GM19025 (cell line): ENCODE measurements around the gene CNTN5.

Experiments used
- ATAC-seq: cut with Tn5 transposase; IDR thresholded peaks from one replicate; pipeline ENCODE4 v1.9.1; 2021; ENCODE audit warnings: mild to moderate bottlenecking, low read depth, moderate library complexity; ENCODE audit not compliant: unreplicated experiment

CNTN5 gene

GRCh38 chr11:99370549-99371216 is 349.9 kb downstream of the CNTN5 start:
- ATAC-seq, result no peak

- ATAC-seq, result no peak
Observed at GRCh38 chr11:99371257-99371656, 350.5 kb downstream of the CNTN5 start.

- no peak for ATAC-seq
Observed at GRCh38 chr11:99376463-99376862, 355.7 kb downstream of the CNTN5 start.

- no peak for ATAC-seq
Observed at GRCh38 chr11:99383648-99384245, 363.0 kb downstream of the CNTN5 start.

GRCh38 chr11:99391245-99391644 is 370.5 kb downstream of the CNTN5 start:
- ATAC-seq, result no peak

GRCh38 chr11:99406345-99406744 is 385.6 kb downstream of the CNTN5 start:
- no peak for ATAC-seq

GRCh38 chr11:99410636-99411035 is 389.9 kb downstream of the CNTN5 start:
- ATAC-seq, result no peak

- ATAC-seq, result no peak
Observed at GRCh38 chr11:99418927-99419720, 398.4 kb downstream of the CNTN5 start.

- no peak for ATAC-seq
Observed at GRCh38 chr11:99419991-99420390, 399.2 kb downstream of the CNTN5 start.

- no peak for ATAC-seq
Observed at GRCh38 chr11:99422581-99423427, 402.1 kb downstream of the CNTN5 start.

- ATAC-seq, result no peak
Observed at GRCh38 chr11:99423428-99423983, 402.8 kb downstream of the CNTN5 start.

- no peak for ATAC-seq
Observed at GRCh38 chr11:99424313-99425084, 403.8 kb downstream of the CNTN5 start.

GRCh38 chr11:99425596-99425995 is 404.8 kb downstream of the CNTN5 start:
- no peak for ATAC-seq

- peak; percentile 60 for ATAC-seq
Observed at GRCh38 chr11:99432677-99433076, 411.9 kb downstream of the CNTN5 start.

GRCh38 chr11:99443276-99443675 is 422.5 kb downstream of the CNTN5 start:
- no peak for ATAC-seq

- no peak for ATAC-seq
Observed at GRCh38 chr11:99446400-99446799, 425.7 kb downstream of the CNTN5 start.

GRCh38 chr11:99449345-99449744 is 428.6 kb downstream of the CNTN5 start:
- no peak for ATAC-seq

GRCh38 chr11:99452075-99452474 is 431.3 kb downstream of the CNTN5 start:
- ATAC-seq, result no peak

GRCh38 chr11:99461913-99462312 is 441.2 kb downstream of the CNTN5 start:
- ATAC-seq, result no peak

GRCh38 chr11:99464985-99465384 is 444.2 kb downstream of the CNTN5 start:
- ATAC-seq, result no peak
